SW 1271 (cell line): ENCODE measurements around the gene DMAP1.

Experiments
- DNase-seq, 2 experiments: peaks; one replicate each; lab custom pipeline; 2025; lab: John Stamatoyannopoulos, UW

DMAP1 gene

DNA sequence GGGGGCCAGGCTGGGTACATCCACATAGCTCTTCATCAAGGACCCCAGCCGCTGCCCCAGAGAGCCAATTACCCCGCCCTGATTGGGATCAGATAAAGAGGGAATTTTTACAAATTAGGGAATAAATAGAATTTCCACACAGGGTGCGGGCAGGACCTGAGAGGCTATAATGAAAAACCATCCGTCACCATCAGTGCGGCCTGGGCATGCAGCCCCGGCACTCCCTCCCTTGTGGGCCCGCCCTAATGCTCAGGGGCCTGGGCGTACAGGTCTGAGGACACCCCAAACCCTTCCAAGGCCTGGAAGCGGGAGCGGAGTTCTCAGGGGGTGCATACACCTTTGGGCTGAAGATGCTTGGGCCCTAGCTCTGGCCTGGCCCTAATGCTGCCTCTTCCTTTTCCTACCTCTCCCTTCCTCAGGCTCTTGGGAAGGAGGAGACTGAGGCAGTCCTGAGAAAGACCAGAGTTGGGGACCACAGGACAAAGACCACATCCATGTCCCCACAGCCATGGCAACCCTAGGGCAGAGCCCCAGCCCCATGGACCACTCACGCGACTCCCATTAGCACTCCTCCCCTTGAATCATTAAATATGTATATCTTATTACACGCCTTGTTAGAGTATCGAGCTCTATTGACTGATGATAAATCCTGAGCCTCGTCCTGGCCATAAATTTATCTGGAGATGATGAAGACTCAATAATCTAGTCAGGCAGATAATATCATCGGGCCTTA is 16.3 kb downstream of the DMAP1 start:
- DNase-seq: no peak

DNA sequence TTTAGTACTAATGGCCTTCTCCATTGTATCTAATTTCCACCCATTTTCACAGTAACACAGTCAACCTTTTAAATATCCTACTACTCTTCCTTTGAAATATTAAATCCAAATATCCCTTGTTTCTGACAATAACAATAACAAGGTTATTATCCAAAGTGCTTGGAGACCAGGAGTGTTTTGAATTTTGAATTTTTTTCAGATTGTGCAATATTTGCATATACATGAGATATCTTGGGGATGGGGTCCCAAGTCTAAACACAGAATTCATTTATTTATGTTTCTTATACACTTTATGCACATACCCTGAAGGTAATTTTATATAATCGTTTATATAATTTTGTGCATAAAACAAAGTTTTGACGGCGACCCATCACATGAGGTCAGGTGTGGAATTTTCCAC is 17.5 kb downstream of the DMAP1 start:
- no peak for DNase-seq

DNA sequence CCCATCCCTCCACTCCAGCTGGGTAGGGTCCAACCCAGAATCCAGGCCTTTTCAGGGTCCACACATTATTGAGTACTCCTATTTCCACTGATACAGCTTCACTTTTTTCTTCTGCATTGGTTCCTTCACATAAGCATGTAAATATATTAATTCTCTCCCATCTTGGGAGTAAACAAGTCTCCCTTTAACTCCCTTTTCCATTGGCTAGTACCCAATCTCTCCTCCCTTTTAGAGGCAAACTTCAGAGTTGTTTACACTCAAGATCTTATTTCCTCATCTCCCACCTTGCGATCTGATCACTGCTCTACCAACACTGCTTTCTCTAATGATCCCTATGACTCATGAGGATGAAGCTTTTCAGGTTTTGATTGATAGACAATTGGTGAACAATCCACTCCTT is 20.3 kb downstream of the DMAP1 start:
- no peak for DNase-seq

DNA sequence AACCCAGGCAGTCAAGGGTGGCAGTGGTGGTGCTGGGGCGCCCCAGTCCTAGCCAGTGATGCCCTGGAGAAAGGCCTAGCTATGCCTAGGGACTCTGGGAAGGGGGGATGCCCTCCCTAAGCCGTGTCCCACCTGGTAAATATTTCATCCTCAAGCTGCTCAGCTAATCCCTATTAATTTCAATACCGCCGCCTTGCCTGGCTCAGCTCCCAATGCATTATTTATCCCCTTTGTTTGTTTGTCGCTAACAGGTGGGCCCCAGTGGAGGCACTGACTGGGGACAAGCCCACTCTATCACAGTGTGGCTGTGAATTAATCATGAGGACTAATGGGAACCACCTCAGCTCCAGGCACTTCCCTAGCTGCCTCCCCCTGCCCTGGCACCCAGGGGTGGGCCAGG is 22.5 kb downstream of the DMAP1 start:
- DNase-seq: no peak

DNA sequence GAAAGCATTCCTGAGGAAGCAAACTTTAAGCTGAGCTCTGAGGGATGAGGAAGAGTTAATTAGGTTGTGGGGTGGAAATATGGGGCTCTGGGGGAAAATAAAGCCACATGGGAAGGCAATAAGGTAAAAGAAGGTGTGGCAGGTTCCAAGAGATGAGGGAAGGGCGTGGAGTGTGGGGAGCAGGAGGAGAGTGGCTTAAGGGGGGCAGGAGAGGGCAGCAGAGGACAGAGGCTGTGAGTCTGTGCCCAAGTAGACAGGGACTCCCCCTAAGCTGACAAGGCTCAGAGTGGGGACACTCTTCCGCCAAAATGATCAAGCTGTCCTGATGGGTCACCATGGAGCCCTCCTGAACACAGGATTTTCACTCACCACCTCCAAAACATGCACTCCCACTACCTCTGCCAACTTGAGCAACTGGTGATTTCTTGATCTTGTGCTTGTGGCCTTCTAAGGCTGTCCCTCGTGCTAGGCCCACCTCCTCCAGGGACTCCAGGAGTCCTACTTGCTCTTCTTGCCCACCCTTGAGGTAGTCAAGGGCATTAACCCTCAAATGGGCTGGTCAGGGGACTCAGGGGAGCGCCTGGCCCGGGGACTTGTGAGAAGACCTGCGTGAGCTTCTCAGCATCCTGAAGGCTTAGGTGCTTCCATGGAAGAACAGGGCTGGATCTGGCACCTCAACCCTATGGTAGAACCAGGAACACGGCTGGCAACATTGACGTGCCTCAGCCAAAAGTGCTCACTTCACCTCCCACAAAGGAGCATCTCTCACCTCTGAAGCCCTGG is 23.4 kb downstream of the DMAP1 start:
- no peak for DNase-seq

- no peak for DNase-seq
Measured at GRCh38 chr1:44237721-44238457, 24.6 kb downstream of the DMAP1 start.

DNA sequence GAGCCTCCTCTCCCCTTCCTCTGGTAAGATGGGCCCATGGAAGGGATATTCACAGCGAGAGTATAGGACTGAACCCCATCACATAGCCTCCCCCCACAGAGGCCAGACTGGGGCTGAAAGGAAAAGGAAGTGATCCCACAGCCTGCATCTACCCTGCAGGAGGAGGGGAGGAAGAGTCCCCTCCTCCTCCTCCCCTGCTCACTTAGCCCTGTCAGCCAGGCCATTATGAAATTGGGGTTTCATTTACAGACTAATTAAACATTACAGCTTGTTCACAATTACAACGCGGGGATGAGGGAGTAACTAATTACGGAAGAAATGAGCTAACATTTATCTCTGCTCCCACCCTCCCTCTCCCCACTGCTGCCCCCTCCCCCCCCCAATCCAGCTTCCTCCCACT is 25.4 kb downstream of the DMAP1 start:
- no peak for DNase-seq

DNA sequence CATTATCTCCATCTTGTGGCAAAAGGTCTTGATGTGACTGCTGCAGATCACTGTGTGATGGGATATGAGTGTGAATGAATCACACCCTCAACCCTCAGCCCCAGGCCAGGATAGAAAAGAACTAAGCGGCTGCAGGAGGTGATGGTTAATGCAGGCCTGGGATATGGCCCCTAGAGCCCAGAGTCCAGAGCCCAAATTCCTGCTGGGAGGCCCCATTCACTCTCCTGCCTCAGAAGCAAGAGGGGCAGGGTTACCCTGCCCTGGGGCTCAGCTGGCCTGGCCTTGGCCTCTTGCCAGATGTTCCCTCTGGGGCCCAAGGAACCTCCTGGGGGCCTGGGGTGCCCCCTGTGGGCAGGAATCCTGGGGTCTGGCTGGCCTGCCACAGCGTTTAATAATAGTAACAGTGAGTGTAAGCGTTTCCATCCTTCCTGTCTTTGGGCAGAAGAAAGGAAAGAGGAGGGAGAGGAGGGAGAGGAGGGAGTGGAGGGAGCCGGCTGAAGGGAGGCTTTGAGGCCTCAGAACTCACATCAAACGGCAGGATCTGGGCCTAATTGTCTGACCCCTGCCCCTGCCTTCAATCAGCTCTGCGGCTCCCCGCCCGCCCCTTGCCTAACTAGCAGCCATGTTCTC is 26.2 kb downstream of the DMAP1 start:
- no peak for DNase-seq

GRCh38 chr1:44239961-44240371 is 26.7 kb downstream of the DMAP1 start:
- DNase-seq: no peak

DNA sequence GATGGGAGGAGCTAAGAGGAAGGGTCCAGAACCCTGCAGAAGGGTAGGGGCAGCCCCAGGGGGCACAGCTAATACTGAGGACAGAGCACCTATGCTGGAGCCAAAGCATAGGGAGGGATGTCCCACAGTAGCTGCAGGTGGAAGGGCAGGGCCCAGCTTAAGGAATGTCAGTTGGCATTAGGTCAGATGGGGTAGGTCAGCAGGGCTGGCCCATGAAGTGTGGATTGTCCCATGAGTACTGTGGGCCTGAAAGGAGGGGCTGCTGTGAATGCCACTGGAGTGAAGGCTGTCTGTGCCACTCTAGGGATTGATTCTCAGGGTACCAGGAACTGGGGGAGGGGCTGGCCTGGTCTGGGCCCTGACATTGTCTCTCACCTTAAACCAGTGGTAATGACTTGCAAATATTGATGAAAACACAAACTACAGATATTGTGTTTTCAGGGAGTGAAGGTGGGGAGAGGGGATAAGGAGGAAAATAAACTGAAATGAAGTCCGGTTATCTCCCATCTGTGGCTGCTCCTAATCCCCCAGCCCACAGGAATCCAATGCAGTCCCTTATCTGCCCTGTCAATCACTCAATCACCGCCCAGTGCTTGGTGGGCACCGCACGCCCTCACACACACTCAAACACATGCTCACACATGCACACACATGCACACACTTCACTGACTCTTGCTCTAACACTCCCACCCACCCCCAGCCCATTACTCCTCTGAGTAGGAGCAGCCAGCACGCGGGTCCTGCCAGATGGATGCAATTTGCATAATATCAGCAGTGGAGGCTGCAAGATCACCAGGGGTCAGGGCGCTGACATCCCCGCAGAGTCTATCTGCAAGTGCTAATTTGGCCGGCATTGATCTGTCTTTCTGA is 27.8 kb downstream of the DMAP1 start:
- no peak for DNase-seq

DNA sequence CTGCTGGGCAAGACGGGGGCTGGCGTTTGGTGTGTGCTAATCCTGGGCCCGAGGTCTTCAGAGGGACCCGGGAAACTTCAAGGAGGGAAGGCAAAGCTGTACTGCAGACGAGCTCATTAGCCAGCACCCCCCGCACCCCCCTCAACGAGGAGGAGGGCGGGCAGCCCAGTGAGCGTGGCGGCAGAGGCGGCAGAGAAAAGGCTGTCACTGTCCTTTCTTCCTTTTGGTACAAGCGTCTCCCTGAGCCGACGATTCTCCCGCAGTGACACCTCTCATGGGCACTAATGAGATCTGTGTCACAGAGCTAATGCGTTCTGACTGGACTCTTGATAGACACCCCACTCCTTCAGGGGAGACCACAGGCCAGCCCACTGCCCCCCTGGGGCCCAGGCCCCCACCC is 29.5 kb downstream of the DMAP1 start:
- no peak for DNase-seq

GRCh38 chr1:44243782-44244495 is 30.7 kb downstream of the DMAP1 start:
- no peak for DNase-seq

GRCh38 chr1:44244986-44245385 is 31.7 kb downstream of the DMAP1 start:
- DNase-seq: no peak

GRCh38 chr1:44246806-44247205 is 33.5 kb downstream of the DMAP1 start:
- no peak for DNase-seq

- no peak for DNase-seq
Measured at GRCh38 chr1:44249543-44249942, 36.3 kb downstream of the DMAP1 start.

DNA sequence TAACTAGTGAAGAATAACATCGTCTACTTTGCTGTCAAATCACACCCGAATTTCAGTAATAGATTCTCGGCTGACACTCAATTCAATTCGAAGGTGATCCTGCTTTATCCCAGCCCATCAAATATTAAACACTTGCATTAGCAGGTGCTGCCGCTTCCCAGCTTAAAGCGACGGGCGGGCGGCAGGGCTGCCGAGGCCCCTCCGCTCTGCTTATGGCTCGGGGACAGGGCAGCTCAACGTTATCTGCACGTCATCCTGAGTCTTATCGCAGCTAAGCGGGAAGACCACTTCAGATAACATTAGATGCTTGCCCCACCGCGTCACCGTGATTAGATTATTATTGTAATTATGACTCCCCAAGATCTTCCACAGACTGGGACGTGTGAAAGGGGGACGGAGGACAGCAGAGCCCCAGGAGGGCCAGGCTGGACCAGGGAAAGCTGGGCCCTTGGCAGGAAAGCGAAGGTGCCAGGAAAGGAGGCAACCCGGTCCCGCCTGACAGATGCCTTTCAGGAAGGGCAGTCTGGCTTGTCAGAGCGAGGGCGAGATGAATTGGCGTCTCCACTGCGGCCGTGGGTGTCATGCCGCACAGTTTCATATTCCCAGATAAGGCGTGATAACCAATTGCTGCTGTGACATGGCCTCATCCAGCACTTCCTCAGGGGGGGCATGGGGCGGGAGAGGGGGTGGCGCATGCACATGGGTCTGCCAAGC is 37.0 kb downstream of the DMAP1 start:
- DNase-seq: no peak

GRCh38 chr1:44251486-44251885 is 38.2 kb downstream of the DMAP1 start:
- no peak for DNase-seq

DNA sequence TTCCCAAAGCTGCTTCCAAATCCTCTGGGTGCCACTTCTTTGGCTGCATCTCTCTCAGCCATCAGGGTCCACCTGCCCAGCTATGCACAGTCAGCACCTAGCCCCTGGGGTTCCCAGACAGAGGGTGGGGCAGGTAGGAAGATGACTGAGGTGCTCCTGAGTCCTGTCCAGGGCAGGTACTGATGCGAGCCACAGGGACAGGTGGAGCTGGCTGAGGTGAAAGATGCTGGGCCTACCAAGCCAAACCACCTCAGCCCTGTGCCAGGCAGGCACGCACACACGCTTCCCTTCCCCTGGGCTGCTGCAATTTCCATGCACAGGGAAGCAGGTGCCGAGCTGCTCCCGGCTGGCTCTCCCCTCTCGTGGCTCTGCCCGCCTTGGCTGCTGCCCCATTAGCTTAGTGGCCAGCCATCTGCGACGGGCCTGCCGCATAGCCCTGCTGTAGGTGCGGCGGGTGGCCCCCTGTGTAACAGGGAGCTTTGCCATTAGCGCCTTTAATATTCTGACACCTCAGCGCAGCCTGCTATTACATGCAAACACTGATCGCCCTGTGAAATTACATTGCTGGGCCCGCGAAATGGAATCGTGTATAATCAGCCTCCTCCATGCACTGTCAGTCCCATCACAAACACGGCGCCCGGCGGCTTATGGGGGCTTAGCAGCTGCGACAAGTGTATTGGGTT is 38.9 kb downstream of the DMAP1 start:
- no peak for DNase-seq

- no peak for DNase-seq
Measured at GRCh38 chr1:44254392-44254910, 41.2 kb downstream of the DMAP1 start.
